Inflammatory macrophage (primary cell): ENCODE data around the gene ARHGEF3.
A peak's percentile ranks its signal among the peaks of the same experiment; 100 is the strongest.

Source experiments
- DNase-seq, 2 donors: peaks; one replicate each; pipeline ENCODE4 v3.0.0-alpha.2; 2020 to 2022

Gene ARHGEF3

GRCh38 chr3:56769116-56769707, 32.5 kb downstream of the ARHGEF3 start:
- DNase-seq, result no peak

GRCh38 chr3:56764904-56765547, 36.7 kb downstream of the ARHGEF3 start:
- no peak for DNase-seq

GRCh38 chr3:56764184-56764583, 37.6 kb downstream of the ARHGEF3 start:
- no peak for DNase-seq

GRCh38 chr3:56763233-56763632, 38.5 kb downstream of the ARHGEF3 start:
- DNase-seq, result no peak

GRCh38 chr3:56762718-56763117, 39.0 kb downstream of the ARHGEF3 start:
- DNase-seq, result no peak

GRCh38 chr3:56761887-56762651, 39.7 kb downstream of the ARHGEF3 start:
- DNase-seq, result no peak

GRCh38 chr3:56761023-56761422, 40.7 kb downstream of the ARHGEF3 start:
- DNase-seq, result no peak

- no peak for DNase-seq
Observed at GRCh38 chr3:56759532-56759931, 42.2 kb downstream of the ARHGEF3 start.

- DNase-seq, result peak; percentile 86 to 93
Observed at GRCh38 chr3:56758539-56758981, 43.2 kb downstream of the ARHGEF3 start.

GRCh38 chr3:56758042-56758441, 43.7 kb downstream of the ARHGEF3 start:
- DNase-seq, result peak in 1 of 2 donors; percentile 22

GRCh38 chr3:56754741-56755417, 46.9 kb downstream of the ARHGEF3 start:
- DNase-seq, result peak; percentile 64 to 67

GRCh38 chr3:56753206-56753820, 48.4 kb downstream of the ARHGEF3 start:
- peak; percentile 66 to 81 for DNase-seq

GRCh38 chr3:56751056-56751707, 50.6 kb downstream of the ARHGEF3 start:
- peak in 1 of 2 donors; percentile 23 for DNase-seq

- peak in 1 of 2 donors; percentile 17 for DNase-seq
Observed at GRCh38 chr3:56748663-56749231, 53.0 kb downstream of the ARHGEF3 start.

- no peak for DNase-seq
Observed at GRCh38 chr3:56747150-56747549, 54.6 kb downstream of the ARHGEF3 start.

GRCh38 chr3:56744016-56744415, 57.7 kb downstream of the ARHGEF3 start:
- no peak for DNase-seq

GRCh38 chr3:56742887-56743286, 58.9 kb downstream of the ARHGEF3 start:
- DNase-seq, result no peak

GRCh38 chr3:56739036-56739435, 62.7 kb downstream of the ARHGEF3 start:
- DNase-seq, result no peak

GRCh38 chr3:56737006-56737405, 64.7 kb downstream of the ARHGEF3 start:
- no peak for DNase-seq

GRCh38 chr3:56732109-56732508, 69.6 kb downstream of the ARHGEF3 start:
- no peak for DNase-seq

- no peak for DNase-seq
Observed at GRCh38 chr3:56725175-56725574, 76.6 kb downstream of the ARHGEF3 start.

- no peak for DNase-seq
Observed at GRCh38 chr3:56724676-56725075, 77.1 kb downstream of the ARHGEF3 start.
